HEK293 (cell line): Measurements from ENCODE around the gene ARHGAP5.

Source experiments
- CTCF ChIP-seq: fragments of 450-650 bp; formaldehyde crosslinking; IDR thresholded peaks from 2 replicates; pipeline ENCODE4 v1.5.1; 2016; ENCODE audit warnings: missing biosample characterization, missing genetic modification characterization
- MYNN ChIP-seq: fragments of 450-650 bp; formaldehyde crosslinking; IDR thresholded peaks from 2 replicates; pipeline ENCODE4 v1.5.1; 2016; ENCODE audit warnings: missing biosample characterization, missing genetic modification characterization, borderline replicate concordance
- PRDM10 ChIP-seq: fragments of 450-650 bp; formaldehyde crosslinking; IDR thresholded peaks from 2 replicates; pipeline ENCODE4 v1.5.1; 2016; ENCODE audit warnings: missing biosample characterization, missing genetic modification characterization
- REST ChIP-seq: fragments of 450-650 bp; formaldehyde crosslinking; IDR thresholded peaks from 2 replicates; pipeline ENCODE4 v1.5.1; 2016; ENCODE audit warnings: missing biosample characterization, missing genetic modification characterization
- TRIM28 ChIP-seq: IDR thresholded peaks from 2 replicates; pipeline ENCODE4 v1.6.1; 2011; ENCODE audit warnings: low read length, control low read depth, borderline replicate concordance
- ZBTB8A ChIP-seq: fragments of 450-650 bp; formaldehyde crosslinking; IDR thresholded peaks from 2 replicates; pipeline ENCODE4 v1.5.1; 2016; ENCODE audit warnings: missing biosample characterization, missing genetic modification characterization
- ZFHX2 ChIP-seq: fragments of 450-650 bp; formaldehyde crosslinking; conservative IDR thresholded peaks from 2 replicates; pipeline ENCODE4 v1.5.1; 2016; ENCODE audit warnings: missing biosample characterization, missing genetic modification characterization
- ZNF114 ChIP-seq: fragments of 450-650 bp; formaldehyde crosslinking; IDR thresholded peaks from 2 replicates; pipeline ENCODE4 v1.5.0; 2017; ENCODE audit warnings: missing biosample characterization, missing genetic modification characterization
- ZNF132 ChIP-seq: fragments of 450-650 bp; formaldehyde crosslinking; IDR thresholded peaks from 2 replicates; pipeline ENCODE4 v1.5.1; 2017; ENCODE audit warnings: missing biosample characterization, missing genetic modification characterization, borderline replicate concordance
- ZNF174 ChIP-seq: fragments of 450-650 bp; formaldehyde crosslinking; IDR thresholded peaks from 2 replicates; pipeline ENCODE4 v1.5.0; 2017; ENCODE audit warnings: missing biosample characterization, mild to moderate bottlenecking, missing genetic modification characterization
- ZNF561 ChIP-seq: fragments of 450-650 bp; IDR thresholded peaks from 2 replicates; pipeline ENCODE4 v1.5.1; 2018; ENCODE audit warnings: missing biosample characterization, missing genetic modification characterization, borderline replicate concordance
- ZSCAN18 ChIP-seq: fragments of 450-650 bp; formaldehyde crosslinking; IDR thresholded peaks from 2 replicates; pipeline ENCODE4 v1.5.1; 2016; ENCODE audit warnings: missing biosample characterization, missing genetic modification characterization

GRCh38 chr14:32085845-32086383 lies 8.8 kb downstream of the ARHGAP5 start:
- TF ChIP-seq MYNN (tag by site-specific recombination), result no peak
- TF ChIP-seq ZBTB8A (tag by site-specific recombination), result no peak
- no peak for TF ChIP-seq ZNF114 (tag by site-specific recombination)
- no peak for TF ChIP-seq CTCF (tag by site-specific recombination)
- no peak for TF ChIP-seq ZFHX2
- TF ChIP-seq REST (tag by site-specific recombination), result no peak
- no peak for TF ChIP-seq TRIM28
- TF ChIP-seq PRDM10 (tag by site-specific recombination), result no peak
- no peak for TF ChIP-seq ZNF561 (tag by site-specific recombination)
- no peak for TF ChIP-seq ZNF174
- no peak for TF ChIP-seq ZSCAN18 (tag by site-specific recombination)
- no peak for TF ChIP-seq ZNF132 (tag by site-specific recombination)
